ENCODE data around the gene ZNF536.

The ZNF536 gene

DNA sequence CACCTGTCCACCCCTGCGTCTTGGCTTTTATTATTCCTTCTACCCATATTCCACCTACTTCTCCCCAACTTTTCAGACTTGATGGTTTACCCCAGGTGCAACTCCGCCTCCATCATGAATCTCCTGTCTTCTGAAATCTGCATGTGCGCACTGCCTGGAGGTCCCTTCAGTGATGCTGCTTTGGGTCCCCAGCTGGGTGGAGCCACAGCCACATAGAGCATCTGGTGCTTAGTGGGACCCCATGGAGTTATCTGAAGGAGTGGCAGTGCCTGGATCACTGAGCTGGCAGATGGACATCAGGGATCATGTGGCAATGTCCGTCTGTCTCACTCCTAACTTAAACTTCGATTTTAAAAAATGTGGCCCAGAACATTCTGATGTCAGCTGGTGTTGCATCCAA, 13.5 kb downstream of the ZNF536 start:
- TF ChIP-seq MYC (IDR thresholded peaks at IDR 0.05; ENCODE audit: low read depth, low read length) (no peak), POLR2A (IDR thresholded peaks at IDR 0.05; ENCODE audit: extremely low read depth, insufficient read length) (no peak)
- TF ChIP-seq, protein P1, sequence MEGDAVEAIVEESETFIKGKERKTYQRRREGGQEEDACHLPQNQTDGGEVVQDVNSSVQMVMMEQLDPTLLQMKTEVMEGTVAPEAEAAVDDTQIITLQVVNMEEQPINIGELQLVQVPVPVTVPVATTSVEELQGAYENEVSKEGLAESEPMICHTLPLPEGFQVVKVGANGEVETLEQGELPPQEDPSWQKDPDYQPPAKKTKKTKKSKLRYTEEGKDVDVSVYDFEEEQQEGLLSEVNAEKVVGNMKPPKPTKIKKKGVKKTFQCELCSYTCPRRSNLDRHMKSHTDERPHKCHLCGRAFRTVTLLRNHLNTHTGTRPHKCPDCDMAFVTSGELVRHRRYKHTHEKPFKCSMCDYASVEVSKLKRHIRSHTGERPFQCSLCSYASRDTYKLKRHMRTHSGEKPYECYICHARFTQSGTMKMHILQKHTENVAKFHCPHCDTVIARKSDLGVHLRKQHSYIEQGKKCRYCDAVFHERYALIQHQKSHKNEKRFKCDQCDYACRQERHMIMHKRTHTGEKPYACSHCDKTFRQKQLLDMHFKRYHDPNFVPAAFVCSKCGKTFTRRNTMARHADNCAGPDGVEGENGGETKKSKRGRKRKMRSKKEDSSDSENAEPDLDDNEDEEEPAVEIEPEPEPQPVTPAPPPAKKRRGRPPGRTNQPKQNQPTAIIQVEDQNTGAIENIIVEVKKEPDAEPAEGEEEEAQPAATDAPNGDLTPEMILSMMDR (IDR thresholded peaks at IDR 0.05; ENCODE audit: low read depth, low read length): no peak
- TF ChIP-seq, protein P2, sequence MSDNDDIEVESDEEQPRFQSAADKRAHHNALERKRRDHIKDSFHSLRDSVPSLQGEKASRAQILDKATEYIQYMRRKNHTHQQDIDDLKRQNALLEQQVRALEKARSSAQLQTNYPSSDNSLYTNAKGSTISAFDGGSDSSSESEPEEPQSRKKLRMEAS (IDR thresholded peaks at IDR 0.05; ENCODE audit: low read depth, low read length): no peak
- DNase-seq (ENCODE audit: low read depth): no peak
- no peak overlapping the region for H3K4me3 ChIP-seq (ENCODE audit: low read depth, low read length)

DNA sequence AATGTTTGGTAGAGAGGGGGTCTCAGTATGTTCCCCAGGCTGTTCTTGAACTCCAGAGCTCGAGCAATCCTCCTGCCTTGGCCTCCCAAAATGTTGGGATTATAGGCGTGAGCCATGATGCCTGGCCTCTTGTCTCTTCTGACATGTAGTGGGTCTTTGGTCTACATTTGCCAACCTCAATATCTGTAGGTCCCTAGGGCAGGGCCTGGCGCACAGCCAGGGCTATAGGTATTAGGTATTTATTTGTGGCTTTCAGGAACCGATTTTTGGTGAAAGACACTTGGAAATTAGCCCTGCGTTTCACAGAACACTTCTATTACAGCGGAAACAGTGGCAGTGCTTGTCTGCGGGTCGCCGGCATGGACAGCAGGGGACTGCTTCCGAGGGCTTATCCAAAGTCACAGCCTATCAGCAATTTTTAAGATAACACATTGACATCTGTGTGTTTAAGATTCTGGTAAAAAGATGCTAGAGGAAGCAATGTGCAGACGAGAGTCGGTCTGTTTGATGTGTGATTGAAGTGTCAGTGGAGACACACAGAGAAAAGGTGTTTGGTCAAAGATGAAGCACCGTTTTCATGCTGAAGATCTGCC, 14.5 kb downstream of the ZNF536 start:
- DNase-seq (ENCODE audit: low read depth): no peak
- TF ChIP-seq MYC (IDR thresholded peaks at IDR 0.05; ENCODE audit: low read depth, low read length): no peak
- TF ChIP-seq, protein P2 (IDR thresholded peaks at IDR 0.05; ENCODE audit: low read depth, low read length): no peak
- TF ChIP-seq POLR2A (IDR thresholded peaks at IDR 0.05; ENCODE audit: extremely low read depth, insufficient read length): no peak
- TF ChIP-seq, protein P1 (IDR thresholded peaks at IDR 0.05; ENCODE audit: low read depth, low read length): no peak
- no peak overlapping the region for H3K4me3 ChIP-seq (ENCODE audit: low read depth, low read length)

DNA sequence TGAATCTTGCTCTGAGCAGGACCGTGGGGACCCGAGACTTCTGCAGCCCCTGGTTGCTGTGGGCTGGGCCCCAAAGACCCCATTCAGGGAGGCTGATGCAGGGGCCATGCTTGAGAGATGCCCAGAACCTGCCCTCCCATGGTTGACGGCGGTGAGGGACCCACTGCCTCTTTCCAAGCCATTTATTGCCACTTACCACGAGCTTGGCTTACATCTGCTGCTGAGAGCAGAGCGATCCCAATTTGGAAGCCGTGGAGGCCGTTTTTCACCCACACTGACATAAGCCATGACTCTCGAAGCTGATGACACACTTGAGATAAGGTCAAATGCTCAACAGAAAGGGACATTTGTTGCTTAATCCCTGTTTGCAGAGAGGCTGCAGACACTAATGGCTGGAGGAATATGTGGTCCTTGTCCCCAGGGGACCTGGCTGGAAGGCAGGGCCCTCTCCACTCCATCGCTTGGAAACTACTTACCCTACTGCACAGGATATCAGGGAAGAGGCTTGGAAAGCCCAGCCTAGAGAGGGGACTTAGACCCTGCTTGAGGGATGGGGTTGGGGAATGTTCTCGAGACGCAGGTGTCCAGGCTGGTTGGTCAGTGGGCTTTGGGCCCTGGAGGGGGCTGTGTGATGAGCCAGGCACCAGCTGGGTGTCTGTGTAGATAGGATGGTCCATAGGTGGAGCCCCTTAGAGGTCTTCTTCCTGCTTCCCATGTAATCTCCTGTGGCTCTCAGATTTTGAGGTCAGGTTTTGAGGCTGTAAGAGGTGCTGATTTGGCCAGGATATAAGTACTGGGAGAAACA, 15.3 kb downstream of the ZNF536 start:
- TF ChIP-seq, protein P2 (IDR thresholded peaks at IDR 0.05; ENCODE audit: low read depth, low read length): no peak
- TF ChIP-seq, protein P1 (IDR thresholded peaks at IDR 0.05; ENCODE audit: low read depth, low read length): no peak
- TF ChIP-seq POLR2A (IDR thresholded peaks at IDR 0.05; ENCODE audit: extremely low read depth, insufficient read length) (no peak), MYC (IDR thresholded peaks at IDR 0.05; ENCODE audit: low read depth, low read length) (no peak)
- no peak overlapping the region for H3K4me3 ChIP-seq (ENCODE audit: low read depth, low read length)
- DNase-seq (ENCODE audit: low read depth): no peak

DNA sequence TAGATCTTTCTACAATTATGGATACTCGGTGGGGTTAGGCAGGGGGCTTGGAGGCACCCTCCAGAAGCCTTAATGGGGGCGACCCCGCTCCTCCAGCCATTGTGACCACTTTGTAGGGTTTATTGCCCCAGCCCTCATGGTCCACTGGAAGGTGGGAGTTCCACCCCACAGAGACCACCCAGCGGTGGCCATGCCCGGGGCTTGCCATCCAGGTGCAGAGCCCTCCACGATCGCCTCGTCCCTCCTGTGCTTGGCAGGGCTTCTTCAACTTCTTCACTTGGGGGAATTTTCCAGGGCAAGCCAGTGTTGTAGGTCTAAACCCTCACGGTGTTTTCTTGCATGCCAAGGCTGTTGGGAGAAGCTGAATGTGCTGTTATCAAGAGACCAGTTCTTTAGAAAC, 16.1 kb downstream of the ZNF536 start:
- TF ChIP-seq, protein P2 (IDR thresholded peaks at IDR 0.05; ENCODE audit: low read depth, low read length): no peak
- TF ChIP-seq MYC (IDR thresholded peaks at IDR 0.05; ENCODE audit: low read depth, low read length) (no peak), POLR2A (IDR thresholded peaks at IDR 0.05; ENCODE audit: extremely low read depth, insufficient read length) (no peak)
- TF ChIP-seq, protein P1 (IDR thresholded peaks at IDR 0.05; ENCODE audit: low read depth, low read length): no peak
- DNase-seq (ENCODE audit: low read depth): no peak
- no peak overlapping the region for H3K4me3 ChIP-seq (ENCODE audit: low read depth, low read length)

DNA sequence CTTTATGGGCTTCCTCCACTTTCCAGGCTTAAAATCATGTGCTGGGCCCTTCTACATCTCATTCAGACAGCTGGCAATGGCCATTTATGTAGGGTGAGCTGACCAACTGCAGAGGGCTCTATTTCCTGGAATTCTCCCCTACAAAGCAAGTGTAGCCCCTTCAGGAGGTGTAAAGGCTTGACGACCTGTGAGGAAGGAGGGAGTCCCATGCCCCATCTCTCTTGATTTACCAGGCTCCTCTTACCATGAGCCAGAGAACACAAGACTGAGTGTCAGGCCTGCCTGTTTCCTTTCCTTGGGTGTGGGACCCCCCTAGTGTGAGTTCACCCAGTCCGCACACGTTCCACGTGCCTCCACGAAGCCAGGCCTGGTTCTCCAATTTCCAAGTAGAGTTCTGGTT, 16.6 kb downstream of the ZNF536 start:
- no peak for DNase-seq (ENCODE audit: low read depth)
- TF ChIP-seq MYC (IDR thresholded peaks at IDR 0.05; ENCODE audit: low read depth, low read length) (no peak), POLR2A (IDR thresholded peaks at IDR 0.05; ENCODE audit: extremely low read depth, insufficient read length) (no peak)
- TF ChIP-seq, protein P2 (IDR thresholded peaks at IDR 0.05; ENCODE audit: low read depth, low read length): no peak
- TF ChIP-seq, protein P1 (IDR thresholded peaks at IDR 0.05; ENCODE audit: low read depth, low read length): no peak
- no peak overlapping the region for H3K4me3 ChIP-seq (ENCODE audit: low read depth, low read length)
